HPDE6-E6E7 (cell line): ENCODE measurements around the gene EXOSC1.
"Not testable (repeated sequence)": the region's sequence is repeated elsewhere in the genome, so short reads cannot be mapped to it uniquely, and the experiment has no call there.

Source experiments
- DNase-seq: peaks from one replicate; pipeline ENCODE4 v3.0.0; 2011; ENCODE audit warnings: missing footprints; ENCODE audit errors: extremely low spot score

The EXOSC1 gene, protein sequence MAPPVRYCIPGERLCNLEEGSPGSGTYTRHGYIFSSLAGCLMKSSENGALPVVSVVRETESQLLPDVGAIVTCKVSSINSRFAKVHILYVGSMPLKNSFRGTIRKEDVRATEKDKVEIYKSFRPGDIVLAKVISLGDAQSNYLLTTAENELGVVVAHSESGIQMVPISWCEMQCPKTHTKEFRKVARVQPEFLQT

DNA sequence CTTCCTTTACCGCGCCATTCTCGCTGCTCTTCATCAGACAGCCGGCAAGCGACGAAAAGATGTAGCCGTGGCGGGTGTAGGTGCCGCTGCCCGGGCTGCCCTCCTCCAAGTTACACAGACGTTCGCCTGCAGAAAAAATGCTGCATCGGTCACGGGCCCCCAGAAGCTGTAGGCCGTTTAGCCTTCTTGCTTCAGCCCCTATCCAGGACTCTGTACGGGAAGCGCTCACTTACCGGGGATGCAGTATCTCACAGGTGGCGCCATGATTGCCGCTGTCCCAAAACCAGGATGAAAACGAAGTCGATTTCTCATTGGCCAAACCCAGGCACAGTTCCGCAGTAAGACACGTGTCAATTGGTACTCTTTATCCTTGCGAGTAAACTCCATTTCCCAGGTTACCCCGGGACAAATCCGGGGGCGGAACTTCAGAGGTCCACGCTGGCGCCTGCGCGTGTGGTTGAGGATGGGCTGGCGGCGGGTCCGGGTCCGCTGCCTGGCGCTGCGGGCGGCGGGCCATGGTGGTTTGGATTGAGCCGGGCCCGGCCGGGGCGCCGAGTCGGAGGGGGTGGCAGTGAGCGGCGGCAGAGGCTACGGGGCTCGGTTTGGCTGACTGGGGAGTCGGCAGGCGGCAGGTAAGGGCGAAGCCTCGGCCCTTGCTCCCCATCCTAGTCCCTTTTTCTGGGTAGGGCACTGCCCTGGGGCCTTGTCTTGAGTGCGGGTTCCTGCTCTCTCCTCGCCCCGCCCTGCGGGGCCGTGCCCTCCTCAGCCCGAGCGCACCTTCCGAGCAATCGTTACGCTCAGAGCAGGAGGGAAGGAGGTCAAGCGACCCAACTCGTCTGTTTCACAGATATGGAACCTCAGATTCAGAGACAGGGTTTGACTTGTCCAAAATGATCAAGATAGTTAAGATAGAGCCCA lies at the start of gene EXOSC1, which contains the start of gene ZDHHC16:
Gene EXOSC1 (minus strand): TSS at position 285 of the 918 bp plus-strand sequence. CDS start 21 bp downstream, at position 264.
Gene ZDHHC16 (plus strand): TSS at position 454 of the 918 bp plus-strand sequence. CDS start 5,501 bp downstream, outside the sequence.
- DNase-seq, result peak; percentile 99

DNA sequence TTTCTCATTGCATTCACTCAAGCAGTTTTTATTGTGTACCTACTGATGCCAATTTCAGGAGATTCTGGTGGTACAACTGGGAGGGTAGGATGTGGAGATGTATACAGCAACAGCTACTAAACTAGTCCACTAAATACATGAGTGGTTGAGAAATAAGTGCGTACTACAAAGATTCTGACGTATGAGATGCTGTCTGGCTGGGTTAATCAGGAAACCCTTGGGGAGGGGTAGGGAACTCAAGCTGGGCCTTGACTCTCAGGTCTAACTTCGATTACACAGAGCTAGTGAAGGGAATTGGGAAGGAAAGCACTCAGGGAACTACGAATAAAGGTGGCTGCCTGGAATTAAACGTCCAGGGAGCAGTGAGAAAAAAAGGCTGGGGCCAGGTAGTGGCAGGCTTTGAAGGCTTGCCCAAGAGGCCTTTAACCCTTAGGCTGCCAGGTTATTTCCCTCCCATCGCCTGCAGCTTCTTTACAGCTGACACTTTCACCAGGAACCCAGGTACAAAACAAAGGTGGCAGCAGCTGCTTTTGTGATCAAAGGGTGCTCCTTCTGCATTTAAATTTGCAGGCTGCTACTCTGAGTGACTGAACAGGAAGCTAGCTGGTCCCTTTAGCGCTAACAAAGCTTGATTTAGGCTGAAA lies 49.2 kb upstream of the EXOSC1 start:
- DNase-seq, result no peak

DNA sequence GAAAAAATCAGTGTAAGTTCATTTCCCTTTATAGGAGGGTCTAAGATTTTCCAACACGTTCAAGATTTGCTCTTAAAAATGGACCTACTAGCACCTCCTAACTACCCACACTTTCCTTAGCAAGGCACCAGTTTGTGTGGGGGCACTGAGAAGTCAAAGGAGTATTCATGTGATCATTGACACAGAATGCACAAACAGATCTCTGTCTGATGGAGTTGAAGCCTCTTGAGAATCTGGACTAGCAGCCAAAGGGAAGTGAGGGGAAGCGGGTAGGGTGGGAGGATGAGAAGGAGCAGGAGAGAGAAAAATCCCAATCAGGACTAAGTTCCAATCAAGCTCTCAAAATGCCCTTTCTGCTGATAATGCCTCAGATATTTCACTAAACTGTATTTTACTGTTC lies 48.3 kb upstream of the EXOSC1 start:
- no peak for DNase-seq

DNA sequence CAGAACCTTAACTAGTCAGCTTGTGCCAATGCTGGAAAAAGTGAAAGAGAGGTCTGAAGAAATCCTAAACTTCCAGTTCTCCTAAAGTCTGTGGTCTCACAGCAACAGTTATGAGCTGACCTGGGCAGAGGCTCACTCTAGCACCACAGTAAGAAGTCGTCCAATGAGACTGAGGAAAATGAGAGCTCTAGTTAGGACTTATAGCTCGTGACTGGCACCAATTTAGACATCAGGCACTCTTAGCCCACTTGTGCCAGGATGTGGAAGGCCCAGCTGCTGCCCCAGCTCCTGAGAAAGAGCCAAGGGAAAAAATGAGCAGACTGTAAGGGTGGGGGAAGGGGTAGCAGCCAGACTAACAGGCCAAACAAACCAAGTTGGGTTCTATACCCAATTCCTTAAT lies 44.8 kb upstream of the EXOSC1 start:
- no peak for DNase-seq

DNA sequence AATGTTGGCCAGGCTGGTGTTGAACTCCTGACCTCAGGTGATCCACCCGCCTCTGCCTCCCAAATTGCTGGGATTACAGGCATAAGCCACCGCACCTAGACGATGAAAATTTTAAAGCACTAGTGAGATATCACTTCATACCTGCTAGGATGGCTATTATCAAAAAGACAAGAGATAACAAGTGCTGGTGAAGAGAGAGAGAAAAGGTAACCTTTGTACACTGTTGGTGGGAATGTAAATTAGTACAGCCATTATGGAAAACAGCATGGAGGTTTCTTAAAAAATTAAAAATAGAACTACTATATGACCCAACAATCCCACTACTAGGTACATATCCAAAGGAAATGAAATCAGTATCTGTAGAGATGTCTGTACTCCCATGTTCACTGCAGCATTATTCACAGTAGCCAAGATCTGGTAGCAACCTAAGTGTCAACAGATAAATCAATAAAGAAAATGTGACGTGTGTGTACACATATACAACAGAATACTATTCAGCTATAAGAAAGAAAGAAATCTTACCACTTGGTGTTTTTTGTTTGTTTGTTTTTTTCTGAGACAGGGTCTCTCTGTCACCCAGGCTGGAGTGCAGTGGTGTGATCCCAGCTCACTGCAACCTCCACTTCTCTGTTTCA lies 40.0 kb upstream of the EXOSC1 start:
- DNase-seq, result no peak

DNA sequence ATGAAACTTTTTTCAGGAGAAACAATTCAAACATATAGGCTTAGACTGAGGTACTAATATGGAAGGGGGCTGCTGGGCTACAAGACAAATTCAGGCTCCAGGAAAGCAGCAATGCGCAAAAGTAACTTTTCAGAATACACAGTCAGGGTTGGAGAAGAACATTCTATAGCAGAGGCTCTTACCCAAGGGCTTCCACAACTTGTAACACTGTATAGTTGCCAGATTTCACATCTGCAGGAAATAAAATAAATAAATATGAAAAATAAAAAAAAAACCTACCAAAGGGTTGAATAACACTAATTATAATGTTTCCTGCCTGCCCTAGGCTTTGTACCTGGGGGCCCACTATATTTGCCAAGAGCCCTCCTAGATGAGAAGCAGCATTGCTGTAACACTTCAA lies 38.1 kb upstream of the EXOSC1 start:
- DNase-seq, result no peak

DNA sequence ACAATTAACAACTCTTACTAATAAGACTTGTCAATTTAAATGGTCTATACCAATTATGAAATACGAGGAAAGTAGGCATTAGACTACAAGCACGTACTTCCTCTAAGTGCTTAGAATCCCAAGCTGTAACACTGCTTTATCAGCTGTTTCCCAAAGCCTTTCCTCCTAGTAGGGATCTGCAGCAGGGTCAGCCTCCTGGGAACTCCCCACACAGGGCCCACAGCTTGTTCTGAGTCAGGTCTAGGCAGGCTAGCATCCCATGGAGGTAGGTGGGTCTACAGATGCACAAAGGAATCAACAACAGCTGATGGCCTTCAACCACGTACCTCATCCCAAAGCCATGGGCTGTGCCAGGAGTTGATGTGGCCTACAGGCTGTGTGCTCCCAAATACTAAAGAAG lies 37.7 kb upstream of the EXOSC1 start:
- DNase-seq, result no peak

DNA sequence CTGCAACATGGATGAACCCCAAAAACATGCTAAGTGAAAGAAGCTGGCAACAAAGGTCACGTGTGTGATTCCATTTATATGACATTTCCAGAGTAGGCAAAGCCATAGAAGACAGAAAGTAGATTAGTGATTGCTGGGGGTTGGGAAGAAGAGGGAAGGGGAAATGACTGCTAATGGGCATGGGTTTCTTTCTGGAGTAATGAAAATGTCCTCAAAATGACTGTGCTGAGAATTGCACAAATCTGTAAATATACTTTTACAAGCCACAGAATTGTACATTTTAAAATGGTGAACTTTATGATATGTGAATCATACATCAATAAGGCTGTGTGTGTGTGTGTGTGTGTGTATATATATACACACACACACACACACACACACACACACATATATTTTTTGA lies 36.6 kb upstream of the EXOSC1 start:
- DNase-seq, result no peak

DNA sequence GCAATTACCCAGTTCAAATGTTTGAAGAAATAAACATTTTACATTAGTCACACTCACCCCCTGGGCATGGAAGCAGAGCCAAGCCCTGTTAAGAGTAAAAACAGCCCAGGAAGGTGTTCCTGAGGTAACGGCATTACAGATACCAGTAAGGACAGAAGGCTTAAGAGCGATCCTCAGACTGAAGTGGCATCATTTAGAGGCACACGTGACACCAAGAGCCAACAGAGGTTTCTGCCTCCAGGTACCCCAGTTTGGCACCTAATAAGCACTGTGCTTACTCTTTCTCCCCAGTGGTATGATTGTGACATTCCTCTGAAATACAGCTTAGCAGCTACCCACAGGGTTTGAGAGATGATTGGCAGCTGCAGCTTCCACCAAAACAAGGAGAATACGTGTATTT lies 35.3 kb upstream of the EXOSC1 start:
- peak; percentile 43 for DNase-seq

DNA sequence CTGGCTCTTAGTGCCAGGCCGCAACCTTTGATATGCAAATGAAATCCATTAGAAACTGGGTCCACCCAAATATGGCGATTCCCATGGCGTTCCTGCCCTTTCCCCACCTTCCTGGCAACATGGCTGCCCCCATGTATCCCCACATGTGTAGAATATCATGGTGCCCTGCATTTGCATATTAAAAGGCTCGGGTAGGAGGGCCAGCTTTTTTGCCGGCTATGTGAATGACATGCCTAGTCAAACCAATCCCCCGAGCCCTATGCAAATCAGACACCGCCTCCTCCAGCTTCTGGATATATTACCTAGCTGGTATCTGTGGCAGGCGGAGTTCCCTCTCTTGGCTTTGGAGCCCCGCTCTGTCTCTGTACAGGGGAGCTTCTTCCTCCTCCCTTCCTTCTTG lies 34.1 kb upstream of the EXOSC1 start:
- DNase-seq, result no peak

DNA sequence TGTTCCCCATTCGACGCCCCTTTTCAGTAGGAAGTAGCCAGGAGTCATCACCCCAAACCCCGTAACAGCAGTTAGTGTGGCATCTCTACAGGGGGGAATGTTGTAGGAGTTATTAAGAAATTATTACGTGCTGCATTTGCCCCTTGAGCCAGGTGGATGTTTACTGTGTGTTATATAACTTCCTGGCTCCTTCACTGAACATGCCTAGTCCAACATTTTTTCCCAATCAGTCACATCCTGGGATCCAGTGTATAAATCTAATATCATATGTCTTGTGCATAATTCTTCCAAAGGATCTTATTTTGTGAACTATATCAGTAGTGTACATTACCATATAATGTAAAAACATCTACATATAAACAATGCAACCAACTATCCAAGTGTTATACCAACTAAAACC lies 33.6 kb upstream of the EXOSC1 start:
- not testable (repeated sequence) for DNase-seq

DNA sequence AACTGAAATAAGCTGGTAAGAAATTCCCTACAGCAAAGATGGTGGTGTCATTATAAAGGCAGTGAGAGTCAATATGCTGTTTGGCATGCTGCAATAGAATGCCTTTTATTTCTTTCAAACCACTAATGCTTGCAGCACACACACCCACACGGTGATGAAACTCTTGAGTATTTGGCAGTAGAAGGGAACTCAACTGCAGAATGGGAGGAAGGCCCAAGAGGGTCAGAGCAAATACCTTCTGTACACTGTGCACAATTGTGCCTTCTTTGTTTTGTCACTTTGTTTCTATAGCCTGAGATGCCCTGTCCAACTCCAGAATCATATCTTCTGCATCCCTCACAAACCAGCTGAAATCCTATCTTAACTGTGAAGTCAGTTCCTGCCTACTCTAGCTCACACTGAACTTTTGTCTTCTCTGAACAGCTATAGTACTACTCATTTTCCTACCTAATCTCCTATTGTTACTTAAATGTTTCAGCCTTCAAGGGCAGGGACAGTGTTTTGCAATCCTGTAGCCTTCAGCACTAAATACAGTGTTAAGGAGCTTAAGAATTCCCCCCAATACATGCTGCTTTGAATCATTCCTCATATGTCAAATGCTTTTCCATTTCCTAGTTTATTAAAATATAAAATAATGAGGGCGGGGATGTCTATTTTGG lies 30.3 kb upstream of the EXOSC1 start:
- DNase-seq, result no peak

DNA sequence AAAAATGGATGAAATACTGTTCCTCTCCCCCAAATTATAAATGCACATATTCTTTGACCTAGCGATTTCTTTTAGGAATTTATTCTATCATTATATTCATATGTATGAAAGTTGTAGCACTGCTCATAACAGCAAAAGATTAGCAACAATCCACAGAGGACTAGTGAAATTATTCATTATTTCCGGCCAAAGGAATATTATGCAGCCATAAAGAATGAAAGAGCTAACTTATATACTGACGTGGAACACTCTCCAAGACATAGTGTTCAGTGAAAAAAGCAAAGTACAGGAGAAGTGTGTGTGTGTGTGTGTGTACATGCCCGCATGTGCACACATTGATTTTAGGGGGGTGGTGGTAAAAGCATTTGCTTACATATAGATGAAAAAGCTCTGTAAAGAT lies 29.1 kb upstream of the EXOSC1 start:
- DNase-seq, result no peak

DNA sequence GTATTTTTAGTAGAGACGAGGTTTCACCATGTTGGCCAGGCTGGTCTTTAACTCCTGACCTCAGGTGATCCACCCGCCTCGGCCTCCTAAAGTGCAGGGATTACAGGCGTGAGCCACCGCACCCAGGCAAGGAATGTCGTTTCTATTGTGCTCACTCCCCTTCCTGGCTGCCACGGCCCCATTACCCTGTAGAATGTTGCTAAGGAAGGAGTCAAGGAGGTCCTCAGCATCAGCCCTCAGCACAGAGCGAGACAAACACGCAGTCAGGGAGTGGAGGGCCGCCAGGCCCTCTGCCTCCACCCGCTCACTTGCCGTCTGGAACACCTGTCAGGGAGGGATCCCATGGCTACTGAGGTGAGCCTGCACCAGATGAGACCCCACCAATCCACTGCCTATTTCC lies 23.0 kb upstream of the EXOSC1 start:
- not testable (repeated sequence) for DNase-seq

DNA sequence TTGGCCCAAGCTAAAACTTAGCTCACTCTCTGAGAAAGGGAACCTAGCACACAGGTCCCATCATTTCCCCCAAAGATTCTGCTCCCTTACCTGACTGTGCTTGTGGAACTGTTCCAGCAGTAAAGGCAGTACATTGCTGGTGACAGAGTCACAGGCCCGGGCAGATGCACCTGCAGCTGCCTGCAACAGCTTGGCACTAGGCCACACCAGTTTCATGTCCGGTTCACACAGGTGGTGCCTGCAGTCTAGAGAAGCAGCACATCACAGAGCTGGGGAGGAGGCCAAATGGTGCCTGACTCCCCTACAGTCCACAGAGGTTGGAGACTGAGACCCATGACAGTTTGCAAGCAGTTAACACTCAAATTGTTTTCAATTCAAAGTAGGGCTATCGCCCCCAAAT lies 22.4 kb upstream of the EXOSC1 start:
- no peak for DNase-seq

DNA sequence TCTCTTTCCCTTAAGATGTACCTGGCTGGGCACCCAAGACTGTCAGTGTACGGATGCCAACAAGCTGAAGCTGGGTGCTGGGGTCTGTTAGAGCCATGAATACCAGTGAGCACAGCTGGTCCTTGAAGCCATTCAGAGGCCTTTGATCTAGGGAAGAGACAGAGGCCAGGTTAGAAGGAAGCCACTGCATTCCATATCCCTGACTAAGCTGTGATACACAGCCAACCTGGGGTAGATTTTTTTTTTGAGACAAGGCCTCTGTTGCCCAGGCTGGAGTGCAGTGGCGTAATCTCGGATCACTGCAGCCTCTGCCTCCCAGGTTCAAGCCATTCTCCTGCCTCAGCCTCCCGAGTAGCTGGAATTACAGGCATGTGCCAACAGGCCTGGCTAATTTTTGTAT lies 20.9 kb upstream of the EXOSC1 start:
- DNase-seq, result no peak

DNA sequence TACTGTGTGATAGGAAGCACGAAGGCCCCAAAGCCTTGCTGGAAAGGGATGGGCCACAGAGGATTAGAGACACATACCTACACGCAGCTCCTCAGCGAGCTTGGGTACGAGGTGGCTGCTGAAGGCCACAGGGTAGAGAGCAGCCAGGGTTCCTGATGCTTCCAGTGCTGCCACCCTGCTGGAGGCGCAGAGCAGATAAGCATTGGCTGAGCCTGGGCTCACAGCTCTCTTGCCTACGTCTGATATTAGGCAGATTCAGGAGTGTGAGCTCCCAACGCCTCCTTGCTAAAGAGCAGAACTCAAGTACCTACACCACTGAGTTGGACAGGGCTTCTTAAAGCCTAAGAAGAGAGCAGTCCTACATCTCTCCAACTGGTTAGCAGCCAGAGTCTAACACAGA lies 20.2 kb upstream of the EXOSC1 start:
- DNase-seq, result no peak

DNA sequence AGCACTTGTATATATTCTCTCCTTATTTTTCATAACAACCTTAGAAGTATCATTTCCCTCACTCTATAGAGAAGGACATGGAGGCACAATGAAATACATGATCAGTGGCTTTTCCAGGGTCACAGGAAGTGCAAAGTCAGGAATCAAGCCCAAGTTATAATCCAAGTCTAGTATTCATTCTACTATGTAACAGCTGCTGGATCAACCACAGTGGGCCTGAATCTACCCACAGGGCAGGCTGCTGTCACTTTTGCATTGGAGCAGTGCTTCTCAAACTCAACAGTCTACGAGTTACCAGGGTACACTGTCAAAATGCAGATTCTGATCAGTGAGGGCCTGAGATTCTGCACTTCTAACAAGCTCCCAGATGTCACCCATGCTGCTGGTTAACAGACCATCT lies 18.4 kb upstream of the EXOSC1 start:
- DNase-seq, result no peak

DNA sequence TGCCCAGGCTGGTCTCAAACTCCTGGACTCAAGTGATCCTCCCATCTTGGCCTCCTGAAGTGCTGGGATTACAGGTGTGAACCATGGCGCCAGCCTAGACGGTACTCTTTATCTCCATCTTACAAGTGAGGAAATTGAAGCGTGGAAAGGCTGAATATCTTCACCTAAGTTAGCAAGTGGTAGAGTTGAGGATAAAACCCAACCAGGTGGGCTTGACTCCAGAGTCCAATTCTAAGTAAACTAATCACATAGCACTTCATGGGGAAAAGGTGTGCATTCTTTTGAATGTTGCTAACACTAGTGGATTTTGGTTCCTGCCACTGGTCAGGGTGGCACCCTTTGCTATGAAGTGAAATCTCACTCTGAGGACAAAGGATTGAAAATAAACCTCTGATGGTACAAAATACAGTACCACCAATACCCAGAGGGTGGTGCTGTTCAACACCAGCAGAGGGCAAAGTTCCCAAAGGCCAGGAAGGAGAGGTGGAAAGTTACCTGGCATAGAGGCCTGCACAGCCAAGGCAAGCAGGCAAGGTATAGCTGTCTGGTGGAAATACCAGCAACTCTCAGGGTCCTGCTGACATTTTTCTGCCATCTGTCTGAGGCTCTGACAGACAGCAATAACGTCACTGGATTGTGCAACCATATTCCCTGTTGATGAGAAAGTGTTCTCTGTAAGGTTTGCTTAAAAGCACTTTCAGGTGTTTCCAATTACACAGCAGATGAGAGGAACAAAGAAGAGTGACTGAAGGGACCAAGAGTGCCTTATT lies 17.7 kb upstream of the EXOSC1 start:
- DNase-seq, result peak; percentile 61

DNA sequence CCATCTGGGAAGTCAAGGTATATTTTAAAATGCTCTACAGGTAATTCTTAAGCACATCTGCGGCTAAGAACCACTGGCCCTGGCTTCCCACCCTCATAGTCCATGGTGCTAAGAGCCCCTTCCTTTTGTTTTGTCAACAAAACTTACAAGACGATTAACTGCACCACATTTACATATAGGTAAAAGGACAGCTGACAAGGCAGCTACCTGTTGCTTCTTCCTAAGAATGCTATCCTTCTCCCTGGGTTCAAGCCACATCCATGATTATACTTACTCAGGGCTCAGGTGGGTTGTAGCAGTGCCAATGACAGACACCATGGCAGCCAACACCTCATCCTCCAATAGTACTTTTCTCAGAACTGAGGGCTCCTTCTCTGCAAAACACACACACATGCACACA lies 16.5 kb upstream of the EXOSC1 start:
- no peak for DNase-seq

DNA sequence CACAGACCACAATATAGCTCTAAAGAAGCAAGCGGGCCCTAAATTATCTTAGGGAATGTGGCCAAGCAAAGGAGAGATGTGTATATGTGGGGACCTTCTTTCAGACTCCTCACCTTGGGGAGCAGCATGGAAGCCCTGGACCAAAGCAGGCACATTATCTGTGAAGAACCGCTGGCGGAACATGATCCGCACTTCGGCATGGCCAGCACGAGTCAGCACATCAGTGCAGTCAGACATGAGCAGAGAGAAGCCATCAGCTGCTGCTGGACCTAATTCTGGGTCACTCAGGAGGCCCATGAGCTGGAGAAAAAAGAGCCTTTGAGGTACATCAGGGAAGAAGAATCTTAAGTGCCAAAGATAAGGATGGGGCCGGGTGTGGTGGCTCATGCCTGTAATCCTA lies 14.1 kb upstream of the EXOSC1 start:
- DNase-seq, result no peak
